NCI-H774 (cell line): Measurements from ENCODE around the gene DNAJB8.

Experiments used
- DNase-seq: peaks from one replicate; lab custom pipeline; 2025; lab: John Stamatoyannopoulos, UW

The DNAJB8 gene

GRCh38 chr3:128426128-128426921 is 40.4 kb downstream of the DNAJB8 start:
- peak; percentile 39 for DNase-seq

- DNase-seq, result no peak
These were observed 40.9 kb downstream of the DNAJB8 start for GRCh38 chr3:128425846-128426127.

GRCh38 chr3:128425142-128425845 is 41.4 kb downstream of the DNAJB8 start:
- DNase-seq, result no peak

- no peak for DNase-seq
These were observed 42.1 kb downstream of the DNAJB8 start for GRCh38 chr3:128424508-128425069.

- DNase-seq, result no peak
These were observed 43.1 kb downstream of the DNAJB8 start for GRCh38 chr3:128423525-128424147.

GRCh38 chr3:128422762-128423524 is 43.7 kb downstream of the DNAJB8 start:
- DNase-seq, result no peak

GRCh38 chr3:128421966-128422365 is 44.7 kb downstream of the DNAJB8 start:
- DNase-seq, result no peak

GRCh38 chr3:128421439-128421836 is 45.3 kb downstream of the DNAJB8 start:
- no peak for DNase-seq

- DNase-seq, result no peak
These were observed 45.8 kb downstream of the DNAJB8 start for GRCh38 chr3:128420720-128421438.

- DNase-seq, result no peak
These were observed 46.4 kb downstream of the DNAJB8 start for GRCh38 chr3:128420289-128420688.

GRCh38 chr3:128419311-128419710 is 47.4 kb downstream of the DNAJB8 start:
- DNase-seq, result no peak

- no peak for DNase-seq
These were observed 47.8 kb downstream of the DNAJB8 start for GRCh38 chr3:128418900-128419299.

- DNase-seq, result no peak
These were observed 50.0 kb downstream of the DNAJB8 start for GRCh38 chr3:128416578-128417211.

- no peak for DNase-seq
These were observed 50.7 kb downstream of the DNAJB8 start for GRCh38 chr3:128415773-128416577.

GRCh38 chr3:128415200-128415772 is 51.4 kb downstream of the DNAJB8 start:
- no peak for DNase-seq

GRCh38 chr3:128413413-128414205 is 53.1 kb downstream of the DNAJB8 start:
- DNase-seq, result no peak

GRCh38 chr3:128413003-128413370 is 53.7 kb downstream of the DNAJB8 start:
- no peak for DNase-seq
